ENCODE measurements around the gene GP1BB.

DNA sequence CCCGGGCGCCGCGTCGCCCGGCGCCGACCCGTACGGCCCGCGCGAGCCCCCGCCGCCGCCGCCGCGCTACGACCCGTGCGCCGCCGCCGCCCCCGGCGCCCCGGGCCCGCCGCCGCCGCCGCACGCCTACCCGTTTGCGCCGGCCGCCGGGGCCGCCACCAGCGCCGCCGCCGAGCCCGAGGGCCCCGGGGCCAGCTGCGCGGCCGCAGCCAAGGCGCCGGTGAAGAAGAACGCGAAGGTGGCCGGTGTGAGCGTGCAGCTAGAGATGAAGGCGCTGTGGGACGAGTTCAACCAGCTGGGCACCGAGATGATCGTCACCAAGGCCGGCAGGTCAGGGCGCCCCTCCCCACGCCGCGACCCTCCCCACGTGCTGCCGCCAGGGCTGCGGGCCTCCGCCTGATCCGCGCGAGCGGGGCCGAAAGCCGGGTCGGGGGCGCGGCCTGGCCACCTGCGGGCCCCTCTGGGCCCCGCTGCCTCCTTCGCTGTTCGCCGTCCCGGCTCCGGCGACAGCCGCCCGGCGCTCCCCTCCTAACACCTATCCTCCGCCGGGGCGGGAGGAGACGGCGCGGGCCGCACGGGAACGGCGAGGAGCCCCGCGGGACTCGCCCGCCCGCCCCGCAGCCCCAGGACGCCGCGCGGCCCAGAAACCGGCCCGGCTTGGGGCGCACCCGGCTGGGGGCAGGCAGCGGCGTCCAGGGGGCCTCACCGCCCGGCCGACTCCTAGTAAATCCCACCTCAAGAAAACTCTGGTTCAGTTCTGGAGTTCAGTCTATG lies 37.8 kb downstream of the GP1BB start:
- no peak for TF ChIP-seq POLR2AphosphoS5 (IDR thresholded peaks at IDR 0.05; ENCODE audit: low read depth, low read length)
- no peak for TF ChIP-seq MAX (IDR thresholded peaks at IDR 0.05; ENCODE audit: low read depth)
- TF ChIP-seq RAD21 (IDR thresholded peaks at IDR 0.05; ENCODE audit: low read length): no peak
- no peak for TF ChIP-seq CTCF (IDR thresholded peaks at IDR 0.05)
- TF ChIP-seq, protein P1, sequence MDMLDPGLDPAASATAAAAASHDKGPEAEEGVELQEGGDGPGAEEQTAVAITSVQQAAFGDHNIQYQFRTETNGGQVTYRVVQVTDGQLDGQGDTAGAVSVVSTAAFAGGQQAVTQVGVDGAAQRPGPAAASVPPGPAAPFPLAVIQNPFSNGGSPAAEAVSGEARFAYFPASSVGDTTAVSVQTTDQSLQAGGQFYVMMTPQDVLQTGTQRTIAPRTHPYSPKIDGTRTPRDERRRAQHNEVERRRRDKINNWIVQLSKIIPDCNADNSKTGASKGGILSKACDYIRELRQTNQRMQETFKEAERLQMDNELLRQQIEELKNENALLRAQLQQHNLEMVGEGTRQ (IDR thresholded peaks at IDR 0.05; ENCODE audit: borderline replicate concordance, low read depth, low read length): no peak
- no peak for TF ChIP-seq SIN3A (IDR thresholded peaks at IDR 0.05; ENCODE audit: borderline replicate concordance, low read depth, low read length)
- no peak for TF ChIP-seq EP300 (IDR thresholded peaks at IDR 0.05; ENCODE audit: borderline replicate concordance in 1 of 2, low read depth in 1 of 2, low read length in 1 of 2)

Data from SK-N-SH (cell line).